SK-N-SH (cell line): Measurements from ENCODE around the gene RIMS3. TPM values are rescaled to one million over a fixed set of nuclear protein-coding genes. Genes with fewer than 3 reads are reported as not detected.

Experiments used
- CTCF ChIA-PET: fragments of 300-600, 350-600 bp; formaldehyde crosslinking; extraction: SDS; loops from one replicate; lab custom pipeline; 2021; lab: Yijun Ruan, JAX
- POLR2A ChIA-PET: fragments of 350-600 bp; sonication (Branson Sonifier 250); formaldehyde crosslinking; extraction: SDS; loops from one replicate; lab custom pipeline; 2020; ENCODE audit warnings: antibody characterized with exemption, inconsistent platforms; lab: Yijun Ruan, JAX
- DNase-seq: peaks from one replicate; pipeline ENCODE4 v3.0.0; 2012
- H2AFZ ChIP-seq: fragments of 200-600 bp; sonication (generic); 2 replicates; pipeline ENCODE4 v1.8.1; 2016; ENCODE audit warnings: antibody characterized with exemption, mild to moderate bottlenecking, low read depth
- H3F3A ChIP-seq: fragments of 200-600 bp; sonication (generic); replicated peaks from 2 replicates; pipeline ENCODE3; 2016; ENCODE audit warnings: antibody characterized with exemption, mild to moderate bottlenecking; ENCODE audit not compliant: insufficient read depth
- H3K27ac ChIP-seq, 2 experiments: fragments of 200-500 bp in 1 of 2; fragments of 200-600 bp in 1 of 2; sonication (Bioruptor generic) in 1 of 2; sonication (generic), shearing (Covaris generic) in 1 of 2; 2 replicates each; pipeline versions ENCODE4 v1.5.1 to v1.6.1; 2014 to 2016; ENCODE audit warnings: low read depth in 2 of 2, inconsistent platforms in 1 of 2, low read length in 1 of 2, mild to moderate bottlenecking in 1 of 2, mixed read lengths in 1 of 2
- H3K27me3 ChIP-seq: fragments of 200-600 bp; sonication (generic), shearing (Covaris generic); 2 replicates; pipeline ENCODE4 v1.6.1; 2016; ENCODE audit warnings: mixed run types; ENCODE audit not compliant: insufficient read depth
- H3K36me3 ChIP-seq, 2 experiments: fragments of 200-500 bp in 1 of 2; fragments of 200-600 bp in 1 of 2; sonication (Bioruptor generic) in 1 of 2; sonication (generic) in 1 of 2; replicated peaks in 1 of 2; 2 replicates each; pipeline versions ENCODE3 to v1.5.1; 2014 to 2016; ENCODE audit warnings: low read length in 1 of 2, mild to moderate bottlenecking in 1 of 2; ENCODE audit not compliant: insufficient read depth in 2 of 2, control insufficient read depth in 1 of 2
- H3K4me1 ChIP-seq, 2 experiments: fragments of 200-500 bp in 1 of 2; fragments of 200-600 bp in 1 of 2; sonication (Bioruptor generic) in 1 of 2; sonication (generic), shearing (Covaris generic) in 1 of 2; 2 replicates each; pipeline versions ENCODE4 v1.5.1 to v1.6.1; 2014 to 2016; ENCODE audit warnings: low read depth in 1 of 2, low read length in 1 of 2, mixed run types in 1 of 2; ENCODE audit not compliant: insufficient read depth in 2 of 2, control insufficient read depth in 1 of 2
- H3K4me2 ChIP-seq: fragments of 200-600 bp; sonication (generic), shearing (Covaris generic); 2 replicates; pipeline ENCODE4 v1.6.1; 2017; ENCODE audit warnings: mixed run types
- H3K4me3 ChIP-seq, 2 experiments: fragments of 200-500 bp in 1 of 2; fragments of 200-600 bp in 1 of 2; sonication (Bioruptor generic) in 1 of 2; sonication (generic), shearing (Covaris generic) in 1 of 2; 2 replicates each; pipeline versions ENCODE4 v1.5.1 to v1.8.1; 2014 to 2016; ENCODE audit warnings: low read depth in 2 of 2, inconsistent platforms in 1 of 2, low read length in 1 of 2, mild to moderate bottlenecking in 1 of 2, mixed read lengths in 1 of 2, moderate library complexity in 1 of 2
- H3K79me2 ChIP-seq: fragments of 200-600 bp; sonication (generic); 2 replicates; pipeline ENCODE4 v1.8.1; 2017; ENCODE audit warnings: mild to moderate bottlenecking; ENCODE audit not compliant: insufficient read depth
- H3K9ac ChIP-seq: fragments of 200-600 bp; sonication (generic); 2 replicates; pipeline ENCODE4 v1.6.1; 2017; ENCODE audit warnings: mixed run types
- H3K9me2 ChIP-seq: fragments of 200-600 bp; sonication (generic); 2 replicates; pipeline ENCODE4 v1.6.1; 2017; ENCODE audit warnings: mixed run types
- H3K9me3 ChIP-seq: fragments of 200-600 bp; sonication (generic); 2 replicates; pipeline ENCODE4 v1.6.1; 2017; ENCODE audit warnings: mixed run types, mild to moderate bottlenecking, moderate library complexity
- H4K20me1 ChIP-seq: fragments of 200-600 bp; sonication (generic); 2 replicates; pipeline ENCODE4 v1.6.1; 2017; ENCODE audit warnings: mild to moderate bottlenecking, mixed run types; ENCODE audit not compliant: insufficient read depth
- EP300 ChIP-seq, 2 experiments: IDR thresholded peaks; 2 replicates each; pipeline versions ENCODE4 v1.4.0 to v1.6.1; 2012; ENCODE audit warnings: borderline replicate concordance in 1 of 2, low read depth in 1 of 2, low read length in 1 of 2
- FOXM1 ChIP-seq: IDR thresholded peaks from 2 replicates; pipeline ENCODE4 v1.4.0; 2012; ENCODE audit warnings: low read depth, mild to moderate bottlenecking
- GABPA ChIP-seq: IDR thresholded peaks from 2 replicates; pipeline ENCODE4 v1.4.0; 2012; ENCODE audit warnings: low read depth, mild to moderate bottlenecking
- JUND ChIP-seq: IDR thresholded peaks from 2 replicates; pipeline ENCODE4 v1.4.0; 2012
- MXI1 ChIP-seq: IDR thresholded peaks from 2 replicates; pipeline ENCODE4 v1.6.1; 2012; ENCODE audit warnings: mild to moderate bottlenecking, low read depth, low read length, improper control_type of control experiment
- RCOR1 ChIP-seq: fragments of 150-350 bp; IDR thresholded peaks from 2 replicates; pipeline ENCODE4 v1.6.1; 2017; ENCODE audit warnings: antibody characterized with exemption, low read length
- RFX5 ChIP-seq: IDR thresholded peaks from 2 replicates; pipeline ENCODE4 v1.6.1; 2012; ENCODE audit warnings: mild to moderate bottlenecking, improper control_type of control experiment, low read length
- RXRA ChIP-seq: IDR thresholded peaks from 2 replicates; pipeline ENCODE4 v1.4.0; 2012; ENCODE audit warnings: low read depth, mild to moderate bottlenecking, borderline replicate concordance
- SIN3A ChIP-seq: IDR thresholded peaks from 2 replicates; pipeline ENCODE4 v1.6.1; 2012; ENCODE audit warnings: low read depth, mild to moderate bottlenecking, low read length, moderate library complexity, borderline replicate concordance
- TEAD4 ChIP-seq: IDR thresholded peaks from 2 replicates; pipeline ENCODE4 v1.4.0; 2012; ENCODE audit warnings: mild to moderate bottlenecking, borderline replicate concordance; ENCODE audit not compliant: insufficient read depth
- YY1 ChIP-seq: IDR thresholded peaks from 2 replicates; pipeline ENCODE4 v1.4.0; 2012; ENCODE audit warnings: low read depth, mild to moderate bottlenecking
- WGBS: methylation state at CpG from one replicate; pipeline ENCODE4 v1.1.6; 2017; ENCODE audit warnings: low lambda C conversion rate; 5-methylcytosine and 5-hydroxymethylcytosine counted together
- polyA plus RNA-seq, 3 experiments: library from polyadenylated mRNA; depleted of rRNA; stranded (reverse); fragments of >200 nt; gene quantifications; 2 replicates each; pipeline ENCODE4 v1.2.3, GENCODE V29; 2012
- TF ChIP-seq, protein P1 (sequence below): IDR thresholded peaks from 2 replicates; pipeline ENCODE4; 2012
- TF ChIP-seq, protein P2 (sequence below): IDR thresholded peaks from 2 replicates; pipeline ENCODE4 v1.4.0; 2012; ENCODE audit warnings: low read depth, borderline replicate concordance

RIMS3 gene
- polyA plus RNA-seq, 1 of the 3 experiments (the other 2 are of a cell fraction) = 1.9 TPM

DNA sequence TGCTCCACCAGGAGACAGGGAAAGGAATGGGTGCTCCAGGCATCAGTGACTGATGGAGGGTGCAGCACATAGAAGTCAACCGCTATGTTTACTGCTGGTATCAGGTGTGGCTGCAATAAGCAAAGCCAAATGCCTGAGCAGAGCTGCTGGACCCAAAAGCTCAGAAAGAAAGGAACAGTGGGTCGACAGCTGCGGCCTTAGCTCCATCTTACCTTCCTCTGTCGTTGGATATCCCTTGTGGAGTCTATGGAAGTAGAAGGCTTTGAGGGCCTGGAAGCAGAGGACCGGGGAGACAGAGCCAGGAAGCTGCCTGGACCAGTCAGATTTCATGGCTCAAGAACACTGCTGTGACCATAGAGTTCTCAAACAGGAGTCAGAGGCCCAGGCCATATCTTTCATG, 45.3 kb downstream of the RIMS3 start:
- Histone ChIP-seq H3K4me1 (peaks cover 0 to 4% of the 10 kb centered on the region in 2 experiments; a peak in 1 of 4 replicates), H3K27ac (no peak overlapping the region), H3F3A (no peaks in the 10 kb centered on the region), H3K36me3 (no peaks in the 10 kb centered on the region), H3K4me3 (no peak overlapping the region), H3K4me2 (no peak overlapping the region), H3K79me2 (no peaks in the 10 kb centered on the region), H3K9me2 (no peaks in the 10 kb centered on the region), H4K20me1 (no peaks in the 10 kb centered on the region), H2AFZ (no peak overlapping the region), H3K9me3 (no peaks in the 10 kb centered on the region), H3K27me3 (no peaks in the 10 kb centered on the region), H3K9ac (no peak overlapping the region)
- DNase-seq = no peak
- CTCF ChIA-PET = interaction anchor here (1.3 kb wide), 1 partner anchor 49 kb away, joined by 5 read pairs; no protein-coding TSS in a partner anchor
- POLR2A ChIA-PET = no interaction called here
- WGBS = 43% methylated on average over 5 of the region's 5 CpGs
- TF ChIP-seq GABPA = no peak
- no peak for TF ChIP-seq RCOR1
- TF ChIP-seq, protein P1, sequence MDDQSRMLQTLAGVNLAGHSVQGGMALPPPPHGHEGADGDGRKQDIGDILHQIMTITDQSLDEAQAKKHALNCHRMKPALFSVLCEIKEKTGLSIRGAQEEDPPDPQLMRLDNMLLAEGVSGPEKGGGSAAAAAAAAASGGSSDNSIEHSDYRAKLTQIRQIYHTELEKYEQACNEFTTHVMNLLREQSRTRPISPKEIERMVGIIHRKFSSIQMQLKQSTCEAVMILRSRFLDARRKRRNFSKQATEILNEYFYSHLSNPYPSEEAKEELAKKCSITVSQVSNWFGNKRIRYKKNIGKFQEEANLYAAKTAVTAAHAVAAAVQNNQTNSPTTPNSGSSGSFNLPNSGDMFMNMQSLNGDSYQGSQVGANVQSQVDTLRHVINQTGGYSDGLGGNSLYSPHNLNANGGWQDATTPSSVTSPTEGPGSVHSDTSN = no peak
- TF ChIP-seq, protein P2, sequence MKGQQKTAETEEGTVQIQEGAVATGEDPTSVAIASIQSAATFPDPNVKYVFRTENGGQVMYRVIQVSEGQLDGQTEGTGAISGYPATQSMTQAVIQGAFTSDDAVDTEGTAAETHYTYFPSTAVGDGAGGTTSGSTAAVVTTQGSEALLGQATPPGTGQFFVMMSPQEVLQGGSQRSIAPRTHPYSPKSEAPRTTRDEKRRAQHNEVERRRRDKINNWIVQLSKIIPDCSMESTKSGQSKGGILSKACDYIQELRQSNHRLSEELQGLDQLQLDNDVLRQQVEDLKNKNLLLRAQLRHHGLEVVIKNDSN = no peak
- no peak for TF ChIP-seq JUND
- TF ChIP-seq RFX5 = no peak
- no peak for TF ChIP-seq YY1
- TF ChIP-seq EP300 (IDR thresholded peaks at IDR 0.05; ENCODE audit: borderline replicate concordance in 1 of 2, low read depth in 1 of 2, low read length in 1 of 2) = no peak
- TF ChIP-seq FOXM1 = no peak
- no peak for TF ChIP-seq MXI1
- TF ChIP-seq SIN3A = no peak
- TF ChIP-seq RXRA = no peak

DNA sequence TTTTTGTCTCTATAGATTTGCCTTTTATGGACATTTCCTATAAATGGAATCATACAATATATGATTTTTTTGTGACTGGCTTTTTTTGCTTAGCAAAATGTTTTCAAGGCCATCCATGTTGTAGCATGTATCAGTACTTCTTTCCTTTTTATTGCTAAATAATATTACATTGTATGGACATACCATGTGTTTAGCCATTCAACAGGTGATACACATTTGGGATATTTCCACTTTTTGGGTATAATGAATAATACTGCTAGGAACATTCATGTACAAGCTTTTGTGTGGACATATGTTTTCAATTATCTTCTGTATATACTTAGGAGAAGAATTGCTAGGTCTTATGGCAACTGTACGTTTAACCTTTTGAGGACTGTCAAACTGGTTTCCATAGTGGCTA, 47.4 kb downstream of the RIMS3 start:
- no peaks in the 10 kb centered on the region for H4K20me1 ChIP-seq
- POLR2A ChIA-PET = no interaction called here

More for the DNA sequence above, 47.4 kb downstream of the RIMS3 start:
- CTCF ChIA-PET = no interaction called here
- Histone ChIP-seq H3K27ac (no peak overlapping the region), H2AFZ (no peak overlapping the region), H3K9ac (no peak overlapping the region), H3K27me3 (no peaks in the 10 kb centered on the region), H3K9me3 (no peaks in the 10 kb centered on the region), H3F3A (no peaks in the 10 kb centered on the region), H3K36me3 (no peaks in the 10 kb centered on the region), H3K9me2 (no peaks in the 10 kb centered on the region), H3K4me2 (no peak overlapping the region), H3K79me2 (no peaks in the 10 kb centered on the region), H3K4me1 (peaks cover 0 to 4% of the 10 kb centered on the region in 2 experiments; a peak in 1 of 4 replicates), H3K4me3 (no peak overlapping the region)
- no peak for DNase-seq
- 76% methylated on average over 1 of the region's 1 CpG for WGBS
- TF ChIP-seq TEAD4 = no peak
